Gastroesophageal sphincter (tissue), 4 donors: ENCODE data around the gene BRAT1. TPM values are rescaled to one million over a fixed set of nuclear protein-coding genes. Genes with fewer than 3 reads are reported as not detected.

Source experiments
- ATAC-seq: fragments of 150-250 bp; one replicate; pipeline ENCODE4 v1.9.1; 2016; ENCODE audit warnings: mild to moderate bottlenecking, moderate library complexity
- H3K27ac ChIP-seq, 4 donors: fragments of 200-600 bp; sonication (generic) in 3 of 4; 1 replicate in 3 of 4; 2 replicates in 1 of 4; pipeline ENCODE4 v1.5.1; 2016 to 2019
- H3K27me3 ChIP-seq: fragments of 200-600 bp; sonication (generic); one replicate; pipeline ENCODE4 v1.5.1; 2019
- H3K36me3 ChIP-seq, 2 donors: fragments of 200-600 bp; sonication (generic); one replicate each; pipeline ENCODE4 v1.5.1; 2019; ENCODE audit warnings: control low read depth in 1 of 2
- H3K4me1 ChIP-seq, 3 donors: fragments of 200-600 bp; sonication (generic); 1 replicate in 2 of 3; 2 replicates in 1 of 3; pipeline ENCODE4 v1.5.1; 2016 to 2019; ENCODE audit warnings: control low read depth in 2 of 3
- H3K4me3 ChIP-seq, 2 donors: fragments of 200-600 bp; sonication (generic); one replicate each; pipeline ENCODE4 v1.5.1; 2019; ENCODE audit warnings: mild to moderate bottlenecking in 1 of 2, moderate library complexity in 1 of 2
- H3K9me3 ChIP-seq, 3 donors: fragments of 200-600 bp; sonication (generic); one replicate each; pipeline ENCODE4 v1.5.1; 2017 to 2019; ENCODE audit warnings: control low read depth in 2 of 3
- EP300 ChIP-seq: sonication (generic); formaldehyde crosslinking; IDR thresholded peaks from one replicate; pipeline ENCODE4 v1.6.1; 2017; ENCODE audit warnings: antibody characterized with exemption, mild to moderate bottlenecking
- POLR2A ChIP-seq, 2 donors: fragments of 450-650 bp; IDR thresholded peaks; one replicate each; pipeline ENCODE4 v1.6.1; 2017; ENCODE audit warnings: antibody characterized with exemption in 2 of 2, mild to moderate bottlenecking in 2 of 2, moderate library complexity in 1 of 2
- POLR2AphosphoS5 ChIP-seq: sonication (generic); formaldehyde crosslinking; IDR thresholded peaks from one replicate; pipeline ENCODE4 v1.6.1; 2017; ENCODE audit warnings: antibody characterized with exemption
- WGBS, 2 donors: methylation state at CpG; one replicate each; pipeline ENCODE4 v1.1.5; 2018; ENCODE audit warnings: low coverage in 1 of 2; 5-methylcytosine and 5-hydroxymethylcytosine counted together
- total RNA-seq, 4 donors: library from RNA; depleted of rRNA; stranded (reverse); fragments of >200 nt; gene quantifications; one replicate each; pipeline ENCODE4 v1.1.0, GENCODE V29; 2016
- TF ChIP-seq, protein P1 (sequence below), 4 experiments: fragments of 200-600 bp in 2 of 4; fragments of 450-650 bp in 2 of 4; sonication (generic) in 1 of 4; IDR thresholded peaks; one replicate each; pipeline ENCODE4 v1.5.1; 2017 to 2019; ENCODE audit warnings: antibody characterized with exemption in 4 of 4, mild to moderate bottlenecking in 2 of 4, moderate library complexity in 2 of 4

The BRAT1 gene
- total RNA-seq, 4 donors from 2014 or later: 19.9 to 36.0 (median 32.4) TPM

DNA sequence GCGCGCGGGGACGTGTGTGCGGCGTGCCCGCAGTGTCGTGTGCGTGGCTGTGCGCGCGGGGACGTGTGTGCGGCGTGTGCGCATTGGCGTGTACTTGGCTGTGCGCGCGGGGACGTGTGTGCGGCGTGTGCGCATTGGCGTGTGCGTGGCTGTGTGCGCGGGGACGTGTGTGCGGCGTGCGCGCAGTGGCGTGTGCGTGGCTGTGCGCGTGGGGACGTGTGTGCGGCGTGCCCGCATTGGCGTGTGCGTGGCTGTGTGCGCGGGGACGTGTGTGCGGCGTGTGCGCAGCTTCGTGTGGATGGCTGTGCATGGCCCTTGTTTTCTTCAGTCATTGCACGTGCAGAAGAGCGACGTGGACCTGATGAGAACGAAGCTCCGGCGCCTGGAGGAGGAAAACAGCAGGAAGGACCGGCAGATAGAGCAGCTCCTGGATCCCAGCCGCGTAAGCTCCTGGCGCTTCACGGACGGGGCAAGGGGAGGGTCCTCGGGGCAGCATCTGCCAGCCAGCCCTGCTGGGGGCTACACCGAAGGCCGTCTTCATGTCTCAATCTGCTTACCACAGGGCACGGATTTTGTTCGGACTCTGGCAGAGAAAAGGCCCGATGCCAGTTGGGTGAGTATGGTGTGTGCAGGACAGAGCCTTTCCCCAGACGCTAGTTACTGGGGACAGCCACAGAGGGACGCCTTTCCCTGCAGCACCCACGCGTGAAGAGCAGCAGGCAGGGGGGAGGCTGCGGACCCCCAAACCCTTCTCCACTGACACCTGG, 22.8 kb upstream of the BRAT1 start:
- no peaks in the 10 kb centered on the region for H3K9me3 ChIP-seq
- H3K4me1 ChIP-seq: no peaks in the 10 kb centered on the region
- no peak overlapping the region for H3K27ac ChIP-seq
- no peak for ATAC-seq
- TF ChIP-seq POLR2AphosphoS5: no peak
- TF ChIP-seq POLR2A (IDR thresholded peaks at IDR 0.05): no peak
- TF ChIP-seq, protein P1, sequence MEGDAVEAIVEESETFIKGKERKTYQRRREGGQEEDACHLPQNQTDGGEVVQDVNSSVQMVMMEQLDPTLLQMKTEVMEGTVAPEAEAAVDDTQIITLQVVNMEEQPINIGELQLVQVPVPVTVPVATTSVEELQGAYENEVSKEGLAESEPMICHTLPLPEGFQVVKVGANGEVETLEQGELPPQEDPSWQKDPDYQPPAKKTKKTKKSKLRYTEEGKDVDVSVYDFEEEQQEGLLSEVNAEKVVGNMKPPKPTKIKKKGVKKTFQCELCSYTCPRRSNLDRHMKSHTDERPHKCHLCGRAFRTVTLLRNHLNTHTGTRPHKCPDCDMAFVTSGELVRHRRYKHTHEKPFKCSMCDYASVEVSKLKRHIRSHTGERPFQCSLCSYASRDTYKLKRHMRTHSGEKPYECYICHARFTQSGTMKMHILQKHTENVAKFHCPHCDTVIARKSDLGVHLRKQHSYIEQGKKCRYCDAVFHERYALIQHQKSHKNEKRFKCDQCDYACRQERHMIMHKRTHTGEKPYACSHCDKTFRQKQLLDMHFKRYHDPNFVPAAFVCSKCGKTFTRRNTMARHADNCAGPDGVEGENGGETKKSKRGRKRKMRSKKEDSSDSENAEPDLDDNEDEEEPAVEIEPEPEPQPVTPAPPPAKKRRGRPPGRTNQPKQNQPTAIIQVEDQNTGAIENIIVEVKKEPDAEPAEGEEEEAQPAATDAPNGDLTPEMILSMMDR (IDR thresholded peaks at IDR 0.05): no peak
- TF ChIP-seq EP300: no peak
- H3K27me3 ChIP-seq: no peaks in the 10 kb centered on the region
- H3K4me3 ChIP-seq: no peak overlapping the region
- H3K36me3 ChIP-seq: peaks cover 0 to 82% of the 10 kb centered on the region in 2 donors
- WGBS, 2 donors: 100% methylated on average over 1 of the region's 73 CpGs; no CpG with 5 or more reads in 1 of the 2 donors

DNA sequence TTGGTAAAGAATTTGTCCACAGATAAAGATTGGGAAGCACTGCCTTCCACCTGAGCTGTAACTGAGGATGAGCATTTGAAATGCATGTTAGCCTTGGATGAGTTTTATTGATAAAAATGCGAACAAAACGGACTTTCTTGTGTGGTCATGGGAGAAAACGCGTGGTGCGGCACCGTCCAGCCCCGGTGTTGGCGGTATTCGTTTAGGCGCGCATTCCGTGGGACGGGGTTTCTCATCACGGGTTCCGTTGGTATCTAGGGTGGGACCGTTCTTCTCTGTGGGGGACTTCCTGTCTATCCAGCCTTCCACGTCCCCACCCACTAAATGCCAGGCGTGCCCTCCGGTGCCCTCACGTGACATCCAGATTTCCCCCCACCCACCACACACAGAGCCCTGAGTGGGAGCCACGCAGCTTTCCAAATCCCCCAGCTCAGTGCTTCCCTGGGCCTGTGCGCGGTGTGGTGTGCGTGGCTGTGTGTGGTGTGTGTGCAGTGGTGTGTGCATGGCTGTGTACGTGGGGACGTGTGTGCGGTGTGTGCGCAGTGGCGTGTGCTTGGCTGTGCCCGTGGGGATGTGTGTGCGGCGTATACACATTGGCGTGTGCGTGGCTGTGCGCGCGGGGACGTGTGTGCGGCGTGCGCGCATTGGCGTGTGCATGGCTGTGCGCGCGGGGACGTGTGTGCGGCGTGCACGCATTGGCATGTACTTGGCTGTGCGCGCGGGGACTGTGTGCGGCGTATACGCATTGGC, 21.6 kb upstream of the BRAT1 start:
- WGBS, 2 donors: 89 to 97% methylated on average over 7 to 21 of the region's 56 CpGs
- Histone ChIP-seq H3K9me3 (no peaks in the 10 kb centered on the region), H3K4me1 (no peaks in the 10 kb centered on the region), H3K4me3 (no peak overlapping the region), H3K27me3 (no peaks in the 10 kb centered on the region), H3K36me3 (peaks cover 0 to 82% of the 10 kb centered on the region in 2 donors), H3K27ac (no peak overlapping the region)
- no peak for ATAC-seq
- no peak for TF ChIP-seq POLR2AphosphoS5
- TF ChIP-seq, protein P1 (IDR thresholded peaks at IDR 0.05): no peak
- TF ChIP-seq POLR2A (IDR thresholded peaks at IDR 0.05): no peak

DNA sequence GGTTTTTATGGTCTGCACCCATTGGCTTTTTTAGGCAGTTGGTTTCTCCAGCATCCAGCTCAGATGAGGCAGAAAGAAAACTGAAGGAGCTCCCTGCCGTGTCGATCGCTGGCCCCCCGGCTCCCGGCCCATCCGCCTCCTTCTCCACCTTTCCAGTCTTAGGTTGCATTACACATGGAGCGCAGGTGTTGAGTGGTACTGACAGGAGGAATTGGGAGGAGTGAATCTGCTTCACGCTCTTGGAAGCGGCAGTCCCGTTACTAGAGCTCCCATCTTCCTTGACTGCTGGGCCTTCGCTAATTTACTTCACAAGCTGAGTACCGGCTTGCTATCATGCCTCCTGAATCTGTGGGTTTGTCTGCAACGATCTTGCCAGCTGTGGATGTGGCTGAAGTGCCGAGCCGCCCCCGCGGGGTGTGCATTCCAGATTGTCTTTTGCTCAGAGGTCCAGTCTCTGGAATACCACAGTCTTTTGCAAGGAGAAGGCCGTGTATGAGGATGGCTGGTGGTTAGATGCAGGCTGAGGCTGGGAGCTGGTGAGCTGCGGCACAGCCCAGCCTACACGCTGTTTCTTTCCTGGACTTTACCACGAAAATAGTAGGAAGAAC, 20.5 kb upstream of the BRAT1 start:
- H3K4me3 ChIP-seq: no peak overlapping the region
- no peaks in the 10 kb centered on the region for H3K9me3 ChIP-seq
- no peaks in the 10 kb centered on the region for H3K27me3 ChIP-seq
- WGBS, 2 donors: 79 to 90% methylated on average over 9 to 10 of the region's 21 CpGs
- H3K27ac ChIP-seq: no peak overlapping the region
- H3K36me3 ChIP-seq: peaks cover 0 to 81% of the 10 kb centered on the region in 2 donors
- TF ChIP-seq POLR2AphosphoS5: no peak
- TF ChIP-seq, protein P1 (IDR thresholded peaks at IDR 0.05): no peak
- no peak for TF ChIP-seq POLR2A (IDR thresholded peaks at IDR 0.05)
- TF ChIP-seq EP300: no peak
- no peaks in the 10 kb centered on the region for H3K4me1 ChIP-seq
- ATAC-seq: no peak

DNA sequence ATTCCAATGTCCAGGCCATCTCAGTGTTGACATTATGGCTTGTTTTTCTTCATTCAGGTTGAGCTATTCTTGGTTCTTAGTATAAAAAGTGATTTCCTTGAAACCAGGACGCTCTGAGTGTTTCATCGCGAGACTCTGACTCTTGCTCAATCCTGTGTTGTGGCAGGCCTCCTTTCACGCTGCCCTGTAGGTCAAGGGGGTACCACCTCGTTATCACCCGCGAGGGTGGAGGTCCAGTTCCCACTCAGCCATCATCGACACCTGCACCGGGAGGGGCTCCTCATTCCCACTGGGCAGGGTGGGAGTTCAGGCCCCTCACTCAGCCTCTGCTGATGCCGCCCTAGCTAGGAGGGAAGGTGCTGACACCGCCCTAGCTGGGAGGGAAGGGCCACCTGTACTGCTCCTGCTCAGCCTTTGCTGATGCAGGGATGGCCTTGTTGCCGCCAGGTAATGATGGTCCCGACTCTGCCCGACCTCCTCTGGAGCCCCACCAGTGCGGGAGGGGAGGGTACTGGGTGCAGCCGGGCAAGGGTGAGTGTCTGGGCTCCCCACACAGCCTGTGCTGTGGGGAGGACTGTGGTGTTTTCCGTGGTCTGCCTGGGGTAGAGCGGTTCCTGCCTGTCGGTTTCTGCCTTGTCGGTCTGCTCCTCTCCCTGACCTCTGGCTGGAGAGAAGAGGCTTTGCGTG, 19.9 kb upstream of the BRAT1 start:
- Histone ChIP-seq H3K4me1 (no peaks in the 10 kb centered on the region), H3K9me3 (no peaks in the 10 kb centered on the region), H3K36me3 (peaks cover 0 to 74% of the 10 kb centered on the region in 2 donors), H3K27ac (no peak overlapping the region), H3K4me3 (no peak overlapping the region), H3K27me3 (no peaks in the 10 kb centered on the region)
- 72 to 85% methylated on average over 3 of the region's 21 CpGs for WGBS, 2 donors
- TF ChIP-seq POLR2A (IDR thresholded peaks at IDR 0.05) (no peak), EP300 (no peak), POLR2AphosphoS5 (no peak)
- TF ChIP-seq, protein P1 (IDR thresholded peaks at IDR 0.05): no peak
- no peak for ATAC-seq
